Right atrium auricular region (tissue), 2 donors: Measurements from ENCODE around the gene HEY2. TPM values are rescaled to one million over a fixed set of nuclear protein-coding genes. Genes with fewer than 3 reads are reported as not detected.
A peak's percentile ranks its signal among the peaks of the same experiment; 100 is the strongest.

ENCODE experiments used
- DNase-seq: peaks from one replicate; pipeline ENCODE4 v3.0.0-alpha.2; 2019; ENCODE audit warnings: low spot score
- H3K27ac ChIP-seq, 2 donors: fragments of 200-600 bp; sonication (generic); 1 replicate in 1 of 2; 2 replicates in 1 of 2; pipeline ENCODE4 v1.5.1; 2016 to 2019
- H3K27me3 ChIP-seq, 2 donors: fragments of 200-600 bp; sonication (generic); one replicate each; pipeline versions ENCODE4 v1.5.1 to v1.6.0; 2017 to 2019
- H3K36me3 ChIP-seq: fragments of 200-600 bp; sonication (generic); one replicate; pipeline ENCODE4 v1.5.1; 2016
- H3K4me1 ChIP-seq, 2 donors: fragments of 200-600 bp; sonication (generic); one replicate each; pipeline versions ENCODE4 v1.5.1 to v1.6.0; 2017 to 2019
- H3K4me3 ChIP-seq, 2 donors: fragments of 200-600 bp; sonication (generic); 1 replicate in 1 of 2; 2 replicates in 1 of 2; pipeline ENCODE4 v1.5.1; 2017 to 2019; ENCODE audit warnings: mild to moderate bottlenecking in 1 of 2, moderate library complexity in 1 of 2
- H3K9me3 ChIP-seq, 2 donors: fragments of 200-600 bp; sonication (generic); one replicate each; pipeline ENCODE4 v1.5.1; 2019
- total RNA-seq, 2 donors: library from RNA; depleted of rRNA; stranded (reverse); fragments of >200 nt; gene quantifications; one replicate each; pipeline ENCODE4 v1.1.0, GENCODE V29; 2016
- TF ChIP-seq, protein P1 (sequence below), 2 donors: fragments of 200-600 bp; sonication (generic); IDR thresholded peaks; one replicate each; pipeline ENCODE4 v1.5.1; 2019; ENCODE audit warnings: antibody characterized with exemption in 2 of 2

The HEY2 gene
- total RNA-seq, 2 donors from 2014 or later: 1.8 to 2.7 TPM

GRCh38 chr6:125797120-125797885 is 47.9 kb downstream of the HEY2 start:
- Histone ChIP-seq H3K27ac (no peak overlapping the region), H3K4me3 (no peak overlapping the region), H3K36me3 (no peaks in the 10 kb centered on the region), H3K4me1 (peaks cover 0 to 26% of the 10 kb centered on the region in 2 donors), H3K27me3 (no peaks in the 10 kb centered on the region), H3K9me3 (no peaks in the 10 kb centered on the region)
- TF ChIP-seq, protein P1, sequence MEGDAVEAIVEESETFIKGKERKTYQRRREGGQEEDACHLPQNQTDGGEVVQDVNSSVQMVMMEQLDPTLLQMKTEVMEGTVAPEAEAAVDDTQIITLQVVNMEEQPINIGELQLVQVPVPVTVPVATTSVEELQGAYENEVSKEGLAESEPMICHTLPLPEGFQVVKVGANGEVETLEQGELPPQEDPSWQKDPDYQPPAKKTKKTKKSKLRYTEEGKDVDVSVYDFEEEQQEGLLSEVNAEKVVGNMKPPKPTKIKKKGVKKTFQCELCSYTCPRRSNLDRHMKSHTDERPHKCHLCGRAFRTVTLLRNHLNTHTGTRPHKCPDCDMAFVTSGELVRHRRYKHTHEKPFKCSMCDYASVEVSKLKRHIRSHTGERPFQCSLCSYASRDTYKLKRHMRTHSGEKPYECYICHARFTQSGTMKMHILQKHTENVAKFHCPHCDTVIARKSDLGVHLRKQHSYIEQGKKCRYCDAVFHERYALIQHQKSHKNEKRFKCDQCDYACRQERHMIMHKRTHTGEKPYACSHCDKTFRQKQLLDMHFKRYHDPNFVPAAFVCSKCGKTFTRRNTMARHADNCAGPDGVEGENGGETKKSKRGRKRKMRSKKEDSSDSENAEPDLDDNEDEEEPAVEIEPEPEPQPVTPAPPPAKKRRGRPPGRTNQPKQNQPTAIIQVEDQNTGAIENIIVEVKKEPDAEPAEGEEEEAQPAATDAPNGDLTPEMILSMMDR (IDR thresholded peaks at IDR 0.05): no peak
- no peak for DNase-seq

- Histone ChIP-seq H3K4me3 (no peak overlapping the region), H3K27ac (no peak overlapping the region), H3K36me3 (no peaks in the 10 kb centered on the region), H3K9me3 (no peaks in the 10 kb centered on the region), H3K27me3 (no peaks in the 10 kb centered on the region), H3K4me1 (peaks cover 0 to 22% of the 10 kb centered on the region in 2 donors)
- TF ChIP-seq, protein P1 (IDR thresholded peaks at IDR 0.05): no peak
- no peak for DNase-seq
These were observed 48.5 kb downstream of the HEY2 start for GRCh38 chr6:125797886-125798444.

GRCh38 chr6:125798734-125799508 is 49.5 kb downstream of the HEY2 start:
- Histone ChIP-seq H3K36me3 (no peaks in the 10 kb centered on the region), H3K27me3 (no peaks in the 10 kb centered on the region), H3K27ac (no peak overlapping the region), H3K9me3 (no peaks in the 10 kb centered on the region), H3K4me3 (no peak overlapping the region), H3K4me1 (peaks cover 0 to 14% of the 10 kb centered on the region in 2 donors)
- no peak for DNase-seq
- TF ChIP-seq, protein P1 (IDR thresholded peaks at IDR 0.05): no peak

DNA sequence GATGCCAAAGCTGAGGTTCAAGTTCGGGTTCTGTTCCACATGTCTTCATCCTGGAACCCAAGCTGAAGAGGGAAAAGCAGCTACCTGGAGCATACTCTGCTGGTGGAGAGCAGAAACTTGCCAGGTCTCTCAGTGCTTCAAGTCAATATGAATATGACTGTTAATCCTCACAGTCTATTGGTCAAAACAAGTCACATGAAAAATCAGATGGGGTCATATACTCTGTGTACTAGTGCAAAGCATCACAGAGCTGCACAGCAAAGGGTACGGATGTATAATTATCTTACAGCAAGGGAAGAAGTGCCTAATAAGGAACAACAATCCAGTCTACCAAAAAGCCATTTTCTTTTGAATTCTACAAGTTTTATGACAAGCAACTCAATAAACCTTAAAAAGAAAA is 53.0 kb downstream of the HEY2 start:
- no peak overlapping the region for H3K4me3 ChIP-seq
- DNase-seq: no peak
- no peaks in the 10 kb centered on the region for H3K9me3 ChIP-seq
- H3K27ac ChIP-seq: no peak overlapping the region
- no peaks in the 10 kb centered on the region for H3K4me1 ChIP-seq
- no peaks in the 10 kb centered on the region for H3K27me3 ChIP-seq
- TF ChIP-seq, protein P1 (IDR thresholded peaks at IDR 0.05): no peak
- H3K36me3 ChIP-seq: no peaks in the 10 kb centered on the region

DNA sequence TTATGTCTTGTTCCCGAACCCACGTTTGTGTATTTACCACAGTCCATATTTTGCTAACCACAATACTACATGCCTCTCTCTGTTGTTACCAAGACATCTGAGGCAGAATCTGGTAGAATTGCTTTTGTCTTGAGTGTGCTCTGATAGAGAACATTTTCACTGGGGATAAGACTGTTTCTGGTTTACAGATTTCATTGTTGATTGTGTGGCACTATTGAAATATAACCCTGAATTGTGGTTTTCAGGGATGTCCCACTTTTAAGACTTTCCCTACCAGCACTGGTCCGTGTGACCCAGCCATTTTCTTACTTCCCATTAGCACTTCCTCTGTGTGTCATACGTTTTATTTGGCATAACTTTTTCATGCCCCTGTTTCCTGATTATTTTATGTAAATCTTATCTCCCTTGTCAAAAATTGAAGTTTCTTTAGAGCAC is 53.5 kb downstream of the HEY2 start:
- Histone ChIP-seq H3K36me3 (no peaks in the 10 kb centered on the region), H3K27me3 (no peaks in the 10 kb centered on the region), H3K9me3 (no peaks in the 10 kb centered on the region), H3K27ac (peak overlapping the region in 1 of 2 donors; percentile 32), H3K4me3 (no peak overlapping the region), H3K4me1 (no peaks in the 10 kb centered on the region)
- TF ChIP-seq, protein P1 (IDR thresholded peaks at IDR 0.05): no peak
- DNase-seq: no peak
